GM10847 (cell line): ENCODE results near the gene ONECUT2.

Experiments
- POLR2A ChIP-seq: IDR thresholded peaks from 2 replicates; pipeline ENCODE4 v1.6.1; 2011; ENCODE audit not compliant: insufficient read length; ENCODE audit errors: extremely low read depth

The ONECUT2 gene

GRCh38 chr18:57533006-57533867 is 98.1 kb downstream of the ONECUT2 start:
- TF ChIP-seq POLR2A = no peak

- TF ChIP-seq POLR2A = no peak
Observed at GRCh38 chr18:57533868-57534510, 98.8 kb downstream of the ONECUT2 start.

GRCh38 chr18:57534511-57534909 is 99.3 kb downstream of the ONECUT2 start:
- no peak for TF ChIP-seq POLR2A

GRCh38 chr18:57538614-57539013 is 103.4 kb downstream of the ONECUT2 start:
- no peak for TF ChIP-seq POLR2A

DNA sequence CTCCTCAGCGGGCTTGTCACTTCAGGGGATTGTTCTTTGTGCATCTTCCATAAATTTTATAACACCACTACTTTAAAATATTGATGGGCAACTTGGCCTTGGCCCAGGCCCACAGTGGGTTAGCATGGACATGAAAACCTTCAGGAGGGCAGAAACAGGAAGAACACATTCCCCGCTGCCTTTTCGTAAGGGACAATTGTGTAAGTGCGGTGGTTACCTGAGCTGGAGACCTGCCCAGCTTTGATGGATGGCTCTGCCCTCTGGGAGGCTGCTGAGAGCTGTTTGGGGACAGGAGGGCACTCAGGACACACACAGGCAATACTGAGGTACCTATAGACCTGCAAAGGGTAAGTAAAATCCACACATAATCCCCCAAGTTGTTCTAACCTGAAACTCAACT is 104.5 kb downstream of the ONECUT2 start:
- no peak for TF ChIP-seq POLR2A
